K562 (cell line): ENCODE data around the gene TCP10L. TPM values are rescaled to one million over a fixed set of nuclear protein-coding genes. Genes with fewer than 3 reads are reported as not detected.

Experiments
- ARNT ChIP-seq, 2 experiments: fragments of 450-650 bp; IDR thresholded peaks; 2 replicates each; pipeline ENCODE4 v1.6.1; 2016; ENCODE audit warnings: mild to moderate bottlenecking in 1 of 2
- BCL6 ChIP-seq: fragments of 250-450 bp; sonication (Bioruptor Pico); IDR thresholded peaks from 2 replicates; pipeline ENCODE4 v1.4.0; 2020
- CAMTA2 ChIP-seq: fragments of 250-450 bp; sonication (Bioruptor Pico); conservative IDR thresholded peaks from 2 replicates; pipeline ENCODE4 v1.5.1; 2022
- CBFB ChIP-seq: sonication (generic); formaldehyde crosslinking; IDR thresholded peaks from 2 replicates; pipeline ENCODE4 v1.4.0; 2020; ENCODE audit warnings: mild to moderate bottlenecking, missing genetic modification reagents
- DIDO1 ChIP-seq: fragments of 450-650 bp; IDR thresholded peaks from 2 replicates; pipeline ENCODE4 v1.6.1; 2016; ENCODE audit warnings: low read depth, missing biosample characterization, missing genetic modification characterization
- NFRKB ChIP-seq: fragments of 450-650 bp; IDR thresholded peaks from 2 replicates; pipeline ENCODE4 v1.6.1; 2016; ENCODE audit warnings: low read depth
- NUFIP1 ChIP-seq: fragments of 450-650 bp; IDR thresholded peaks from 2 replicates; pipeline ENCODE4 v1.6.1; 2018; ENCODE audit not compliant: partially characterized antibody
- PKNOX1 ChIP-seq: fragments of 450-650 bp; IDR thresholded peaks from 2 replicates; pipeline ENCODE4 v1.6.1; 2016
- PYGO2 ChIP-seq: fragments of 450-650 bp; IDR thresholded peaks from 2 replicates; pipeline ENCODE4 v1.6.1; 2016; ENCODE audit warnings: mild to moderate bottlenecking, missing genetic modification characterization, moderate library complexity, missing compliant biosample characterization
- RFX7 ChIP-seq: fragments of 250-450 bp; sonication (Bioruptor Pico); IDR thresholded peaks from 2 replicates; pipeline ENCODE4 v1.5.1; 2021; ENCODE audit warnings: mild to moderate bottlenecking
- STAG1 ChIP-seq: sonication (generic); formaldehyde crosslinking; IDR thresholded peaks from 2 replicates; pipeline ENCODE4 v1.5.0; 2020; ENCODE audit warnings: missing genetic modification reagents, borderline replicate concordance
- TCF3 ChIP-seq: sonication (generic); formaldehyde crosslinking; IDR thresholded peaks from 2 replicates; pipeline ENCODE4 v1.4.0; 2020; ENCODE audit warnings: mild to moderate bottlenecking, missing genetic modification reagents
- TCF7 ChIP-seq: sonication (generic); IDR thresholded peaks from 2 replicates; pipeline ENCODE4 v1.6.1; 2016; ENCODE audit warnings: antibody characterized with exemption, borderline replicate concordance
- TFE3 ChIP-seq: fragments of 450-650 bp; formaldehyde crosslinking; IDR thresholded peaks from 2 replicates; pipeline ENCODE4 v1.4.0; 2020; ENCODE audit warnings: mild to moderate bottlenecking, mixed read lengths
- TOE1 ChIP-seq, 2 experiments: fragments of 450-650 bp in 1 of 2; sonication (generic) in 1 of 2; formaldehyde crosslinking in 1 of 2; IDR thresholded peaks; 2 replicates each; pipeline versions ENCODE4 v1.7.1 to v1.8.0; 2016 to 2022; ENCODE audit warnings: borderline replicate concordance in 2 of 2, mild to moderate bottlenecking in 2 of 2, antibody characterized with exemption in 1 of 2, inconsistent platforms in 1 of 2, low read depth in 1 of 2, missing genetic modification reagents in 1 of 2, moderate library complexity in 1 of 2
- ZBTB33 ChIP-seq: sonication (generic); formaldehyde crosslinking; IDR thresholded peaks from 2 replicates; pipeline ENCODE4 v1.8.1; 2023; ENCODE audit warnings: mild to moderate bottlenecking, missing genetic modification reagents
- ZNF174 ChIP-seq: fragments of 250-450 bp; sonication (Bioruptor Pico); IDR thresholded peaks from 2 replicates; pipeline ENCODE4 v1.4.0; 2020; ENCODE audit warnings: mild to moderate bottlenecking
- ZNF512 ChIP-seq: IDR thresholded peaks from 2 replicates; pipeline ENCODE4 v1.6.1; 2016; ENCODE audit warnings: missing genetic modification characterization, missing compliant biosample characterization
- ZNF609 ChIP-seq: sonication (generic); formaldehyde crosslinking; IDR thresholded peaks from 2 replicates; pipeline ENCODE4 v1.8.1; 2023; ENCODE audit warnings: missing genetic modification reagents, mild to moderate bottlenecking, borderline replicate concordance
- polyA plus RNA-seq, 8 experiments: library from polyadenylated mRNA; depleted of rRNA in 4 of 8; stranded (reverse) in 5 of 8; unstranded in 3 of 8; fragments of >200 nt; fragmentation: Nextera tagmentation in 2 of 8; fragmentation: Illumina TruSeq in 1 of 8; extraction: Ambion mirVana in 2 of 8; extraction: Trizol in 1 of 8; gene quantifications; 2 replicates each; pipeline versions ENCODE4 v1.2.1 to v1.2.3, GENCODE V29; 2011 to 2014; ENCODE audit warnings: inconsistent platforms in 1 of 8, missing spikeins in 1 of 8
- total RNA-seq, 7 experiments: library from RNA; depleted of rRNA in 6 of 7; stranded (reverse); fragments of >200 nt in 6 of 7; fragmentation: Illumina TruSeq in 2 of 7; extraction: Trizol in 2 of 7; gene quantifications; 2 replicates each; pipeline versions ENCODE4 v1.2.1 to v1.2.3, GENCODE V29; 2011 to 2021; ENCODE audit warnings: low replicate concordance in 1 of 7

Gene TCP10L
- total and polyA plus RNA-seq, 9 of the 15 experiments (the other 6 are each of a cell fraction or from before 2014, with no cell fraction given) = 0.34 to 0.91 (median 0.56) TPM; not detected in 2

- TF ChIP-seq DIDO1 (tag) = no peak
- TF ChIP-seq CBFB (CRISPR knock-in tag) = no peak
- no peak for TF ChIP-seq PKNOX1
- TF ChIP-seq BCL6 (CRISPR knock-in tag) = no peak
- no peak for TF ChIP-seq PYGO2 (tag)
- 0 out of 2 replicates have a peak, but pooled peaks have one; percentile 33 for TF ChIP-seq NFRKB
- no peak for TF ChIP-seq ZNF174 (CRISPR knock-in tag)
- TF ChIP-seq TOE1 (IDR thresholded peaks at IDR 0.05; ENCODE audit: borderline replicate concordance) = no peak
- no peak for TF ChIP-seq TOE1 (CRISPR knock-in tag; IDR thresholded peaks at IDR 0.05; ENCODE audit: borderline replicate concordance, low read depth)
- TF ChIP-seq ZNF512 = no peak
- no peak for TF ChIP-seq ZNF609 (CRISPR knock-in tag)
- TF ChIP-seq TFE3 (CRISPR knock-in tag) = no peak
- no peak for TF ChIP-seq STAG1 (CRISPR knock-in tag)
- no peak for TF ChIP-seq ZBTB33 (CRISPR knock-in tag)
- TF ChIP-seq TCF7 = no peak
- no peak for TF ChIP-seq TCF3 (CRISPR knock-in tag)
- TF ChIP-seq CAMTA2 (CRISPR knock-in tag) = no peak
- no peak for TF ChIP-seq NUFIP1
- no peak for TF ChIP-seq RFX7 (CRISPR knock-in tag)
- TF ChIP-seq ARNT (IDR thresholded peaks at IDR 0.05) = no peak
These were observed 27.6 kb upstream of the TCP10L start (continued) for GRCh38 chr21:32612999-32613337.
